GM19193 (cell line): ENCODE data around the gene GPR87.

Source experiments
- POLR2A ChIP-seq: IDR thresholded peaks from 4 replicates; pipeline ENCODE4 v1.6.1; 2011; ENCODE audit not compliant: insufficient read depth, insufficient read length; ENCODE audit errors: extremely low read depth

The GPR87 gene, protein sequence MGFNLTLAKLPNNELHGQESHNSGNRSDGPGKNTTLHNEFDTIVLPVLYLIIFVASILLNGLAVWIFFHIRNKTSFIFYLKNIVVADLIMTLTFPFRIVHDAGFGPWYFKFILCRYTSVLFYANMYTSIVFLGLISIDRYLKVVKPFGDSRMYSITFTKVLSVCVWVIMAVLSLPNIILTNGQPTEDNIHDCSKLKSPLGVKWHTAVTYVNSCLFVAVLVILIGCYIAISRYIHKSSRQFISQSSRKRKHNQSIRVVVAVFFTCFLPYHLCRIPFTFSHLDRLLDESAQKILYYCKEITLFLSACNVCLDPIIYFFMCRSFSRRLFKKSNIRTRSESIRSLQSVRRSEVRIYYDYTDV

GRCh38 chr3:151316267-151316991, at the start of gene GPR87:
TSS of gene GPR87 (minus strand) at chr3:151316820. CDS start at chr3:151300100, 16,720 bp downstream.
- TF ChIP-seq POLR2A = no peak

DNA sequence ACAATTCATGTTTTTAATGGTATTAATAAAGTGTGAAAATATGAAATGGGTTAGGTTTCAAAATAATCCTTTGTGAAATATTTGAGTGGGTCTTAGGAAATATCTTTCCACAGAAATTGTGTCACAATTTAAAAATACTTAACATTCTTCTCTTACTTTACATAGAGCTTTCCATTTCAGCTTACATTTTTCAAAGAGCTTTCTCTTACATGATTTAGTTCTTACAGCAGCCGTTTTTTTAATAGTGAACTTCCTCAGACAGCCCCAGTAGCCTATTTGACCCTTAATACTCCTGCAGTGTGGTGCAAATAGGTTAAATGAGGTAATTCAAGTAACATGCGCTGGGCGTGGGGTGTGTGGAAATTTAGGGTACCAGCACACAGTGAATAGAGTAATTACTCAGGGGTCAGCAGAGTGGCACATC, 46.1 kb upstream of the GPR87 start:
- no peak for TF ChIP-seq POLR2A

- TF ChIP-seq POLR2A = no peak
These were observed 40.8 kb upstream of the GPR87 start for GRCh38 chr3:151357463-151357850.

DNA sequence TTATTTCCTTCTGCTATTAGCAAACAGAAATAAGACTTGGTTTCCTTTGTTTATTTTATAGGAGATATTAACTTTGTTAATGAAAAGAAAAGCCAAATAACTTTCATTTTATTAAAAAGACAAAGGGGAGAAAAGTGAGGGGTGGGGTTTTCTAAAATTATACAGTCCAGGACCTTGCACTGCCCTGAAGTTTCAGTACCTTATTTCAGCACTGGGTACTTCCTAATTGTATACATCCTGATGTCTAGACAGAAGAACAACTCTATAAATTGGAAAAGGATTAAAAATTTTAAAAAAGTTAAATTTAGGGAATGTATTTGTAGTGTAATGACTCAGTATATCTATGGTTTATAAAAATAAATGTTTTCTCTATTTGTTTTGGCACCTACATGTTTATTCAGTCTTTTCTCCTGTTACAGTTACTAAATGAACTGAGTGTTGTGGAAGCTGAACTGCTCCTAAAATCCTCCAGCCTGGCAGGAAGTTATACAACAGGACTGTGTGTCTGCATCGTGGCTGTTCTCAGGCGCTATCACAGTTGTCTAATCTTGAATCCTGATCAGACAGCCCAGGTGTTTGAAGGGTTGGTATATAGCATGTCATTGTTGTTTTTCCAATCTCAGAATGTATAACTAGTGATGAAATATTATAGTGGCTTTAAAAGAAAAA, 40.3 kb upstream of the GPR87 start:
- TF ChIP-seq POLR2A = no peak

- no peak for TF ChIP-seq POLR2A
These were observed 35.0 kb upstream of the GPR87 start for GRCh38 chr3:151351648-151352047.

- no peak for TF ChIP-seq POLR2A
These were observed 34.6 kb upstream of the GPR87 start for GRCh38 chr3:151351219-151351618.

GRCh38 chr3:151350656-151351055, 34.0 kb upstream of the GPR87 start:
- TF ChIP-seq POLR2A = no peak

GRCh38 chr3:151347432-151347831, 30.8 kb upstream of the GPR87 start:
- no peak for TF ChIP-seq POLR2A

DNA sequence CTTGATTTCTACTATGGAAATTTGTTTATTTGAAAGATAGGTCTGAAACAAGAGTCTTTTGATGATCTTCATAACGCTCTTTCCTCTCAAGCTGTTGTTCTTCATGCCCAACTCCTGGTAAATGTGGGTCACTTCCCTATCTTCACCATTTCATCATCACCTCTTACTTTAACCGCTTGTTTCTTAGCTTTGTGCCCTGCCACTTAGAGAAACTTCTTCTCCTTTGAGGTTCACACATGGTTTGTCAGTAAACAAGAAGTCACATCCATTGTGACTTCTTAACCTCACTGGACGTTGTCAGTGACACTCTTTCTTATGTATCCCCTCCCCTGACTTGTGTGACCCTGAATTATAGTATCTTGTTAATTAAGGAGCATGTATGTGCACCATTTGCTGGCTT, 29.7 kb upstream of the GPR87 start:
- TF ChIP-seq POLR2A = no peak

DNA sequence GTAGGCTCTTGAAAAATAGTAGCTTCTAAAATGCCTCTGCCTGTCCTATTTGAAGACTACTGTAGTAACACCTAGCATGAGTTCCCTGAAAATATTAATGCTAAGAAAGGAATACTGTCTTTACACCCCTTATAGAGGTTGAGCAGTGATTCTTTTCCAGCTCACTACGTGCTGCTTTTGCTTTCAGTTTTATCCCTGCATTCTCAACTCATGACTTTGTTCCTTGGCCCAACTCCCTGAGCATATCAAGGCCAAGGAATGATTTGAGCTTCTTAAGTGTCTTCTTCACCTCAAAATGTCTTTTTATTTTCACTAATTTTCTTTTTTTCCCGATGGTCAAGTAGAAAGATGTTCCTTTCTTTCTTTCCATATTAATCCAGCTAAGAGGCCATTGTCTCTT, 29.2 kb upstream of the GPR87 start:
- no peak for TF ChIP-seq POLR2A

- TF ChIP-seq POLR2A = no peak
These were observed 15.1 kb upstream of the GPR87 start for GRCh38 chr3:151331696-151332095.

DNA sequence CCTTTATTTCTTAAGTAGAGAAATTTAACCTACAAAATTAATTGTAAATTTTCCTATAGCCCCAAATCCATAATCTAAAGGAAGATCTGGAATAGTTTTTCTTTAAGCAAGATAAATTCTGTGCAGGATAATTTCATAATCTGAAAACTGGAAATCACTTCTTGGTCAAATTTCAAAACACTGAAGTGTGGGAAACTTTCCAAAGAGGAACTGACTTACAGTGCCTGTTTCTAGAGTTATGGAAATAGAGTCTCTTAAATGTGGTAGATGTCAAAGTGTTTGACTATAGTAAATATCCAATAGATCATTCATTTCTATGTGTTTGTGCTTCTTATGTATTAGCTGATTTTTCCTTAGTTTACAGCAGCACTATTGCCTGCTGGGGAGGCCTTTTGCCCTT, 14.3 kb upstream of the GPR87 start:
- no peak for TF ChIP-seq POLR2A

- TF ChIP-seq POLR2A = no peak
These were observed 13.8 kb upstream of the GPR87 start for GRCh38 chr3:151330379-151330778.

GRCh38 chr3:151329363-151329762, 12.7 kb upstream of the GPR87 start, which contains the start of gene P2RY13:
TSS of gene P2RY13 (minus strand) at chr3:151329549. CDS start at chr3:151329528, 21 bp downstream.
- no peak for TF ChIP-seq POLR2A

GRCh38 chr3:151328298-151328995, 11.8 kb upstream of the GPR87 start:
- TF ChIP-seq POLR2A = no peak

- TF ChIP-seq POLR2A = no peak
These were observed 11.1 kb upstream of the GPR87 start for GRCh38 chr3:151327571-151328198.
